KOPT-K1 (cell line): Measurements from ENCODE around the gene STOX1.
"Not testable (repeated sequence)": the region's sequence is repeated elsewhere in the genome, so short reads cannot be mapped to it uniquely, and the experiment has no call there.

Experiments
- H3K27ac ChIP-seq: fragments of 200-600 bp; sonication (generic); 2 replicates; pipeline ENCODE4 v1.5.1; 2016; ENCODE audit warnings: antibody characterized with exemption, mild to moderate bottlenecking, low read depth, low read length; ENCODE audit not compliant: poor library complexity, severe bottlenecking
- H3K36me3 ChIP-seq: fragments of 200-600 bp; sonication (generic); 2 replicates; pipeline ENCODE4 v1.5.1; 2017; ENCODE audit warnings: antibody characterized with exemption, mild to moderate bottlenecking, low read length, moderate library complexity; ENCODE audit not compliant: insufficient read depth
- H3K9me3 ChIP-seq: fragments of 200-600 bp; sonication (generic); 2 replicates; pipeline ENCODE4 v1.5.1; 2017; ENCODE audit warnings: antibody characterized with exemption, low read length, mild to moderate bottlenecking; ENCODE audit not compliant: insufficient read depth, poor library complexity, severe bottlenecking

STOX1 gene

GRCh38 chr10:68816796-68817412, 10.4 kb upstream of the STOX1 start:
- Histone ChIP-seq H3K9me3 (no peaks in the 10 kb centered on the region), H3K27ac (no peak overlapping the region), H3K36me3 (no peaks in the 10 kb centered on the region)

- H3K36me3 ChIP-seq, H3K27ac ChIP-seq, H3K9me3 ChIP-seq: not testable (repeated sequence)
Measured at GRCh38 chr10:68820359-68820758, 7.0 kb upstream of the STOX1 start.

- H3K9me3 ChIP-seq, H3K36me3 ChIP-seq, H3K27ac ChIP-seq: not testable (repeated sequence)
Measured at GRCh38 chr10:68822626-68823025, 4.7 kb upstream of the STOX1 start.

- H3K27ac ChIP-seq: peak overlapping the region; percentile 65
- not testable (repeated sequence) for H3K9me3 ChIP-seq
Measured at GRCh38 chr10:68827592-68827959, 245 bp downstream of the STOX1 start.

GRCh38 chr10:68828083-68828601, 811 bp downstream of the STOX1 start:
- not testable (repeated sequence) for H3K27ac ChIP-seq, H3K9me3 ChIP-seq, H3K36me3 ChIP-seq

More at GRCh38 chr10:68827592-68827959, 245 bp downstream of the STOX1 start:
- not testable (repeated sequence) for H3K36me3 ChIP-seq

GRCh38 chr10:68828833-68829232, 1.5 kb downstream of the STOX1 start:
- Histone ChIP-seq H3K36me3 (no peaks in the 10 kb centered on the region), H3K27ac (no peak overlapping the region), H3K9me3 (no peaks in the 10 kb centered on the region)

GRCh38 chr10:68829521-68829920, 2.2 kb downstream of the STOX1 start:
- no peak overlapping the region for H3K27ac ChIP-seq
- no peaks in the 10 kb centered on the region for H3K9me3 ChIP-seq
- H3K36me3 ChIP-seq: no peaks in the 10 kb centered on the region

GRCh38 chr10:68829952-68830351, 2.6 kb downstream of the STOX1 start:
- Histone ChIP-seq H3K27ac (no peak overlapping the region), H3K36me3 (no peaks in the 10 kb centered on the region), H3K9me3 (no peaks in the 10 kb centered on the region)

GRCh38 chr10:68831961-68832455, 4.7 kb downstream of the STOX1 start:
- no peaks in the 10 kb centered on the region for H3K9me3 ChIP-seq
- no peak overlapping the region for H3K27ac ChIP-seq
- H3K36me3 ChIP-seq: no peaks in the 10 kb centered on the region

GRCh38 chr10:68832601-68833000, 5.3 kb downstream of the STOX1 start:
- no peaks in the 10 kb centered on the region for H3K9me3 ChIP-seq
- no peaks in the 10 kb centered on the region for H3K36me3 ChIP-seq
- no peak overlapping the region for H3K27ac ChIP-seq

- Histone ChIP-seq H3K9me3 (no peaks in the 10 kb centered on the region), H3K36me3 (no peaks in the 10 kb centered on the region), H3K27ac (no peak overlapping the region)
Measured at GRCh38 chr10:68837626-68838322, 10.4 kb downstream of the STOX1 start.

GRCh38 chr10:68840650-68841049, 13.3 kb downstream of the STOX1 start:
- not testable (repeated sequence) for H3K27ac ChIP-seq, H3K9me3 ChIP-seq, H3K36me3 ChIP-seq

GRCh38 chr10:68848281-68848680, 20.9 kb downstream of the STOX1 start:
- H3K27ac ChIP-seq: no peak overlapping the region
- H3K36me3 ChIP-seq: no peaks in the 10 kb centered on the region
- H3K9me3 ChIP-seq: peaks cover 4% of the 10 kb centered on the region

GRCh38 chr10:68848806-68849205, 21.5 kb downstream of the STOX1 start:
- Histone ChIP-seq H3K9me3 (peaks cover 4% of the 10 kb centered on the region), H3K27ac (no peak overlapping the region), H3K36me3 (no peaks in the 10 kb centered on the region)

GRCh38 chr10:68856352-68856751, 29.0 kb downstream of the STOX1 start:
- Histone ChIP-seq H3K36me3 (no peaks in the 10 kb centered on the region), H3K27ac (no peak overlapping the region), H3K9me3 (peaks cover 15% of the 10 kb centered on the region)

GRCh38 chr10:68857005-68857404, 29.7 kb downstream of the STOX1 start:
- Histone ChIP-seq H3K9me3 (peaks cover 18% of the 10 kb centered on the region), H3K36me3 (no peaks in the 10 kb centered on the region), H3K27ac (no peak overlapping the region)
